ENCODE results near the gene GRIA1. TPM values are rescaled to one million over a fixed set of nuclear protein-coding genes. Genes with fewer than 3 reads are reported as not detected.

Gene GRIA1
- total and polyA plus RNA-seq, 2 of the 4 experiments (the other 2 are of a cell fraction) = 0.48 to 1.3 TPM

- ChIA-PET CTCF (no interaction called here), POLR2A (ENCODE audit: unreplicated experiment) (no interaction called here)
- Histone ChIP-seq H3K14ac (replicated peaks; ENCODE audit: low read depth, low read length) (no peak overlapping the region), H3K23ac (ENCODE audit: low read depth, low read length) (no peak overlapping the region), H2BK5ac (ENCODE audit: low read depth, low read length, poor library complexity, severe bottlenecking) (no peak overlapping the region), H4K20me1 (ENCODE audit: insufficient read depth, low read length) (no peaks in the 10 kb centered on the region), H3K4me3 (ENCODE audit: insufficient read depth, low read depth, low read length) (no peak overlapping the region), H2BK120ac (ENCODE audit: low read depth, low read length) (no peak overlapping the region), H2AK5ac (ENCODE audit: low read depth, low read length) (no peak overlapping the region), H4K5ac (ENCODE audit: low read depth, low read length) (no peak overlapping the region), H3K27me3 (ENCODE audit: control insufficient read depth, insufficient read depth, low read length) (no peaks in the 10 kb centered on the region), H2BK20ac (ENCODE audit: low read depth, low read length) (no peak overlapping the region), H3K79me1 (ENCODE audit: low read depth in 1 of 2, low read length in 2 of 2) (no peaks in the 10 kb centered on the region), H3K9ac (ENCODE audit: low read depth, low read length) (no peak overlapping the region), H2AFZ (replicated peaks; ENCODE audit: low read length, poor library complexity) (no peak overlapping the region), H2AK9ac (replicated peaks; ENCODE audit: low read depth, low read length, poor library complexity) (no peak overlapping the region), H3K18ac (ENCODE audit: low read depth, low read length) (no peak overlapping the region), H4K91ac (ENCODE audit: insufficient read depth, low read depth, low read length) (no peak overlapping the region), H3K56ac (ENCODE audit: extremely low read depth, insufficient read depth, low read length) (no peak overlapping the region), H3K36me3 (ENCODE audit: control insufficient read depth, insufficient read depth, low read length) (no peaks in the 10 kb centered on the region), H4K8ac (ENCODE audit: low read depth in 2 of 2, low read length in 2 of 2) (no peak overlapping the region), H3K4me1 (ENCODE audit: control insufficient read depth, insufficient read depth, low read length) (no peaks in the 10 kb centered on the region), H3K9me3 (ENCODE audit: control insufficient read depth, insufficient read depth, low read length) (no peaks in the 10 kb centered on the region), H3K27ac (ENCODE audit: insufficient read depth, low read length) (no peak overlapping the region), H2BK15ac (ENCODE audit: low read depth, low read length) (no peak overlapping the region), H3K4ac (ENCODE audit: low read depth, low read length) (no peak overlapping the region), H3K9me1 (ENCODE audit: insufficient read depth, low read length) (no peaks in the 10 kb centered on the region), H3K4me2 (ENCODE audit: low read depth, low read length) (no peak overlapping the region)
- BruUV-seq (replicated peaks) = no TSS peak
- TF ChIP-seq POLR2A (IDR thresholded peaks at IDR 0.05; ENCODE audit: low read depth, low read length) = no peak
- no peak for TF ChIP-seq FOS (IDR thresholded peaks at IDR 0.05; ENCODE audit: low read depth, low read length)
- TF ChIP-seq RFX5 (IDR thresholded peaks at IDR 0.05; ENCODE audit: low read depth, low read length) = no peak
- no peak for TF ChIP-seq MAZ (IDR thresholded peaks at IDR 0.05; ENCODE audit: borderline replicate concordance, low read depth, low read length)
- no peak for TF ChIP-seq MAFK (IDR thresholded peaks at IDR 0.05; ENCODE audit: low read depth, low read length)
- no peak for TF ChIP-seq NFE2L2 (IDR thresholded peaks at IDR 0.05; ENCODE audit: low read depth, low read length)
- TF ChIP-seq MXI1 (IDR thresholded peaks at IDR 0.05; ENCODE audit: borderline replicate concordance, low read depth, low read length) = no peak
- TF ChIP-seq SMC3 (IDR thresholded peaks at IDR 0.05; ENCODE audit: low read depth, low read length) = no peak
- no peak for TF ChIP-seq RCOR1 (IDR thresholded peaks at IDR 0.05; ENCODE audit: insufficient replicate concordance, low read length)
- WGBS, 2 experiments (ENCODE audit: extremely low coverage in 2 of 2, insufficient read length in 1 of 2) = no CpG with 5 or more reads among the region's 8 CpGs
- in situ Hi-C loops (cut with MboI; ENCODE audit: low sequenced_read_pairs) = no loop called here
- no peak for DNase-seq
- dilution Hi-C loops (cut with HindIII; ENCODE audit: low sequenced_read_pairs, unreplicated experiment) = no loop called here
- ATAC-seq (ENCODE audit: low read depth) = no peak
- intact Hi-C loops (cut with micrococcal nuclease) = no loop called here
Measured at GRCh38 chr5:153829510-153830065, 339.1 kb downstream of the GRIA1 start.
